Sigmoid colon (tissue), 7 donors: ENCODE measurements around the gene PUSL1. TPM values are rescaled to one million over a fixed set of nuclear protein-coding genes. Genes with fewer than 3 reads are reported as not detected.

ENCODE experiments used
- DNase-seq: peaks from one replicate; pipeline ENCODE4 v3.0.0-alpha.2; 2019
- H3K27ac ChIP-seq, 4 donors: fragments of 200-600 bp; sonication (generic); one replicate each; pipeline ENCODE4 v1.5.1; 2016 to 2019; ENCODE audit warnings: mild to moderate bottlenecking in 1 of 4
- H3K27me3 ChIP-seq, 3 donors: fragments of 200-600 bp; sonication (generic); one replicate each; pipeline ENCODE4 v1.5.1; 2019; ENCODE audit warnings: mild to moderate bottlenecking in 1 of 3
- H3K36me3 ChIP-seq, 4 donors: fragments of 200-600 bp; sonication (generic); one replicate each; pipeline ENCODE4 v1.5.1; 2016 to 2019
- H3K4me1 ChIP-seq, 4 donors: fragments of 200-600 bp; sonication (generic); one replicate each; pipeline ENCODE4 v1.5.1; 2017 to 2019
- H3K4me3 ChIP-seq, 4 donors: fragments of 200-600 bp; sonication (generic); one replicate each; pipeline ENCODE4 v1.5.1; 2017 to 2019; ENCODE audit warnings: mild to moderate bottlenecking in 2 of 4, moderate library complexity in 1 of 4
- H3K9me3 ChIP-seq, 4 donors: fragments of 200-600 bp in 3 of 4; sonication (generic) in 3 of 4; one replicate each; pipeline versions ENCODE4 v1.5.1 to v1.6.1; 2013 to 2019
- EP300 ChIP-seq, 4 donors: sonication (generic); formaldehyde crosslinking; IDR thresholded peaks; one replicate each; pipeline ENCODE4 v1.6.1; 2017; ENCODE audit warnings: antibody characterized with exemption in 4 of 4
- POLR2A ChIP-seq, 2 donors: fragments of 450-650 bp; IDR thresholded peaks; one replicate each; pipeline ENCODE4 v1.6.1; 2016; ENCODE audit warnings: antibody characterized with exemption in 2 of 2, mild to moderate bottlenecking in 2 of 2, moderate library complexity in 2 of 2
- POLR2AphosphoS5 ChIP-seq, 4 donors: sonication (generic); formaldehyde crosslinking; IDR thresholded peaks; one replicate each; pipeline ENCODE4 v1.6.1; 2017; ENCODE audit warnings: antibody characterized with exemption in 4 of 4
- WGBS, 2 donors: extraction: QIAGEN DNeasy Blood & Tissue Kit; methylation state at CpG; one replicate each; pipeline ENCODE4 v1.1.7; 2013; 5-methylcytosine and 5-hydroxymethylcytosine counted together
- intact Hi-C: fragments of 100-400 bp; cut with DNase I; formaldehyde crosslinking; loops from one replicate; pipeline ENCODE4 v1.15.1; 2023
- polyA plus RNA-seq, 3 donors: library from polyadenylated mRNA; stranded (reverse); fragments of 200-250 nt; gene quantifications; one replicate each; pipeline ENCODE4 v1.2.3, GENCODE V29; 2013
- total RNA-seq, 4 donors: library from RNA; depleted of rRNA; stranded (reverse); fragments of >200 nt; gene quantifications; one replicate each; pipeline ENCODE4 v1.1.0, GENCODE V29; 2016
- TF ChIP-seq, protein P1 (sequence below), 4 experiments: fragments of 450-650 bp in 3 of 4; fragments of 200-600 bp in 1 of 4; IDR thresholded peaks; one replicate each; pipeline ENCODE4 v1.5.1; 2016 to 2019; ENCODE audit warnings: antibody characterized with exemption in 4 of 4, mild to moderate bottlenecking in 3 of 4, moderate library complexity in 2 of 4
- donor health status: healthy with polysubstance abuse.
- donor health status: Bipolar disorder and iron deficiency.
- donor health status: healthy.

Gene PUSL1
- total and polyA plus RNA-seq, 7 donors = 12.6 to 24.0 (median 18.9) TPM

GRCh38 chr1:1264868-1265272, 43.5 kb upstream of the PUSL1 start:
- DNase-seq = no peak
- TF ChIP-seq, protein P1, sequence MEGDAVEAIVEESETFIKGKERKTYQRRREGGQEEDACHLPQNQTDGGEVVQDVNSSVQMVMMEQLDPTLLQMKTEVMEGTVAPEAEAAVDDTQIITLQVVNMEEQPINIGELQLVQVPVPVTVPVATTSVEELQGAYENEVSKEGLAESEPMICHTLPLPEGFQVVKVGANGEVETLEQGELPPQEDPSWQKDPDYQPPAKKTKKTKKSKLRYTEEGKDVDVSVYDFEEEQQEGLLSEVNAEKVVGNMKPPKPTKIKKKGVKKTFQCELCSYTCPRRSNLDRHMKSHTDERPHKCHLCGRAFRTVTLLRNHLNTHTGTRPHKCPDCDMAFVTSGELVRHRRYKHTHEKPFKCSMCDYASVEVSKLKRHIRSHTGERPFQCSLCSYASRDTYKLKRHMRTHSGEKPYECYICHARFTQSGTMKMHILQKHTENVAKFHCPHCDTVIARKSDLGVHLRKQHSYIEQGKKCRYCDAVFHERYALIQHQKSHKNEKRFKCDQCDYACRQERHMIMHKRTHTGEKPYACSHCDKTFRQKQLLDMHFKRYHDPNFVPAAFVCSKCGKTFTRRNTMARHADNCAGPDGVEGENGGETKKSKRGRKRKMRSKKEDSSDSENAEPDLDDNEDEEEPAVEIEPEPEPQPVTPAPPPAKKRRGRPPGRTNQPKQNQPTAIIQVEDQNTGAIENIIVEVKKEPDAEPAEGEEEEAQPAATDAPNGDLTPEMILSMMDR (IDR thresholded peaks at IDR 0.05) = no peak
- TF ChIP-seq POLR2AphosphoS5 (IDR thresholded peaks at IDR 0.05) = no peak
- no peak for TF ChIP-seq POLR2A (IDR thresholded peaks at IDR 0.05)
- Histone ChIP-seq H3K4me1 (peaks cover 0 to 24% (median 13%) of the 10 kb centered on the region in 4 donors), H3K4me3 (no peak overlapping the region), H3K36me3 (peaks cover 10 to 71% (median 32%) of the 10 kb centered on the region in 4 donors), H3K27ac (peak overlapping the region in 3 of 4 donors; percentile 15 to 56 (median 53)), H3K9me3 (no peaks in the 10 kb centered on the region), H3K27me3 (no peaks in the 10 kb centered on the region)
- intact Hi-C loops = no loop called here
- WGBS, 2 donors = 82 to 83% methylated on average over 10 of the region's 10 CpGs

DNA sequence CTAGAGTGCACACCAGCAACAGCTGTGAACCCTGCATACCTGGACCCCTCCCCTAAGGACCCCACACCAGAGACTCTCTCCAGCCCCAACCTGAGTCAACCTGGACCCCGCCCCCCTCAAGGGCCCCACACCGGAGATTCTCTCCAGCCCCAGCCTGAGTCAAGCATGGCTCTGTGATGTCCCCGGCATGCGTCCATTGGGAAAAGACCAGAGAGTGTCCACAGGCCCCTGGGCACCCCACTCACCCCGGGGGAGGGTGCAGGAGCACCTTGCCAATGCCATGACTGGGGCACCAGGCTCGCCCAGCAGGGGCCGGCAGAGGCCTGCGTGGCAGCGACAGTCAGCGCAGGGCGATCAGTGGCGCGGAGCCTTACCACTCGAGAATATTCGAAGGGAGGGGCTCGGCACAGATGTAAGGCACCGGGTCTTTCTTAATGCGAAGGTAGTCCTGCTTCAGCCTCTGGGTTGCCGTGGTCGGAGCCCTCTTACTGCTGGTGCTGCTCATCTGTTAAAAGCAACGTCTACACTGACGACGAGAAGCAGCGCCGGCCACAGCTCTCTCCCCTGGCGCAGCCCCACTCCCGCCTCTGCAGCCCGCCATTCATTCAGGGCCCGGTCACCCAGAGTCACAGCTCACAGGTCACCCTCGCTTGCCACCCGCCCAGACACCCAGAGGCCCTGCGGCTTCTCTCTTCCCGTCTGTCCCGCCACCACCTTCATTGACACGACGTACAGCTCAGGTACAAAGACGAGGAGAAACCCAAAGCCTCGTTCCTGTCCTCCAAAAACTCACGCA, 40.7 kb upstream of the PUSL1 start:
- TF ChIP-seq EP300 (IDR thresholded peaks at IDR 0.05) (no peak), POLR2AphosphoS5 (IDR thresholded peaks at IDR 0.05) (no peak), POLR2A (IDR thresholded peaks at IDR 0.05) (no peak)
- TF ChIP-seq, protein P1 (IDR thresholded peaks at IDR 0.05) = no peak
- Histone ChIP-seq H3K27ac (no peak overlapping the region), H3K9me3 (no peaks in the 10 kb centered on the region), H3K4me1 (peaks cover 0 to 53% (median 41%) of the 10 kb centered on the region in 4 donors), H3K36me3 (peaks cover 3 to 43% (median 14%) of the 10 kb centered on the region in 4 donors), H3K27me3 (no peaks in the 10 kb centered on the region), H3K4me3 (no peak overlapping the region)
- DNase-seq = no peak
- 96% methylated on average over 39 of the region's 39 CpGs for WGBS, 2 donors
- intact Hi-C loops = no loop called here

DNA sequence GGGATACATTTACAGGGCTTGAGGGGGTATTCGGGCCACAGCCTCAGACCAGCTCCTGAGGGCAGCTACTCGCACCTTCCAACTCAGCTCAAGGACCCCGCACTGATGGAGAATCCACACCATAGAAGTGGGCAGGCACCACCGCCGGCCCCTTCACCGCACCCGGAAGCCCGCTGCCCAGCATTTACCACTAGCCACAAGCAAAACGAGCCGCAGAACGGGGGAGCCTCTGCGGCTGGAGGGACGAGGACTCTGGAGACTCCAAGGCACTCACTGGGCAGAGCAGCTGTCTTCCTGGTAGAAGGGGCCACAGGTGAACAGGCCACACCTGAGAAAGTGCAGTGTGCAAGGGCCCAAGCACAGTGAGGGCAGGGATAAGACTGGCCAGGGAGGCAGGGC, 40.1 kb upstream of the PUSL1 start:
- intact Hi-C loops = no loop called here
- WGBS, 2 donors = 96 to 97% methylated on average over 13 of the region's 13 CpGs
- Histone ChIP-seq H3K27me3 (no peaks in the 10 kb centered on the region), H3K9me3 (no peaks in the 10 kb centered on the region), H3K4me1 (peaks cover 0 to 57% (median 44%) of the 10 kb centered on the region in 4 donors), H3K27ac (no peak overlapping the region), H3K4me3 (no peak overlapping the region), H3K36me3 (peaks cover 0 to 37% (median 10%) of the 10 kb centered on the region in 4 donors)
- DNase-seq = no peak
- TF ChIP-seq POLR2AphosphoS5 (IDR thresholded peaks at IDR 0.05) (no peak), POLR2A (IDR thresholded peaks at IDR 0.05) (no peak)
- TF ChIP-seq, protein P1 (IDR thresholded peaks at IDR 0.05) = no peak

DNA sequence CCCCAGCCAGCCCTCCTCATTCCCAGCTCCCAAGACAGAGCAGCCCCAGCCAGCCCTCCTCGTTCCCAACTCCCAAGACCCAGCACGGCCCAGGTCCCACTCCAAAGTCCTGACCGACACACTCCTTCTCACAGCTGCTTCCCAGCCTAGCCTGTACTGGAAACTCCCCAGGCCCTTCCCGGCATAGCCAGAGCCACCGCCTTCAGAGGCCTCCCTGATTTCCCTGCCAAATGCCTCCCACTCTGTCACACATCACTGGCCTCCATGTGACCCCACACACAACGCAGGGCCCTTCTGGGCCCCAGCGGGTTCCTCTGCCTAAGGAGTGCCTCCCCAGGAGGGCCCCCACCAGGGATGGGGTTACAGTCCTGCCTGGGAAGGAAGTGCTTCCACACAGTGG, 37.6 kb upstream of the PUSL1 start:
- Histone ChIP-seq H3K36me3 (peaks cover 0 to 17% (median 5%) of the 10 kb centered on the region in 4 donors), H3K27ac (no peak overlapping the region), H3K4me1 (peaks cover 0 to 54% (median 45%) of the 10 kb centered on the region in 4 donors), H3K9me3 (no peaks in the 10 kb centered on the region), H3K27me3 (no peaks in the 10 kb centered on the region), H3K4me3 (no peak overlapping the region)
- 80 to 88% methylated on average over 7 of the region's 7 CpGs for WGBS, 2 donors
- no peak for DNase-seq
- intact Hi-C loops = loop anchor here (5.0 kb wide), 1 partner anchor 149 kb away; no protein-coding TSS in a partner anchor
- TF ChIP-seq POLR2AphosphoS5 (IDR thresholded peaks at IDR 0.05) (no peak), POLR2A (IDR thresholded peaks at IDR 0.05) (no peak), EP300 (IDR thresholded peaks at IDR 0.05) (no peak)
- TF ChIP-seq, protein P1 (IDR thresholded peaks at IDR 0.05) = no peak
